Measurements from ENCODE around the gene AUNIP. TPM values are rescaled to one million over a fixed set of nuclear protein-coding genes. Genes with fewer than 3 reads are reported as not detected.

The AUNIP gene
- total RNA-seq, 2 experiments from 2014 or later, result 8.4 to 9.1 TPM

DNA sequence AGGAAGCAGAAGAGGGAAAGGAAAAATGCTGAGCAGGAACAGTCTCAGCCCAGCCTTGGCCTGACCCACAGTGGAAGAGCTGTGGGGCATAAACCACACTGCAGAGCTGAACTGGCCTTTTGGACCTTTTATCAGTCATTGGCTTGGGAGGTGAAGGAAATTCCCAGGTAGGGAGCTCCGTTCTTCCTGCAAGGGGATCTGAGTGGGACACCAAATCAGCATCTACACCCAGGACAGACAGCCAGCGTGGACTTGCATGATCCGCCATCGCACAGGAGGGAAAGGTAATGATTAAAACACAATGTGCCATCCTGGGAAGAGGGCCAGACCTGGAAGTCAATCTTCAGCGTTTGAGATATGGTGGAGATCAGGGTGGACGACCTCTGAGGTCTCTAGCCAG lies 40.7 kb downstream of the AUNIP start:
- H3K27ac Mint-ChIP-seq, result no peak overlapping the region
- DNase-seq, result no peak
- no peaks in the 10 kb centered on the region for H3K9me3 Mint-ChIP-seq
- CTCF ChIA-PET, result interaction anchor here (0.7 kb wide), 1 partner anchor 179 kb away, joined by 3 read pairs; the partner anchor contains the start of gene PAFAH2
- intact Hi-C loops (cut with micrococcal nuclease), result loop anchor here (10.0 kb wide), 1 partner anchor 574 kb away; the partner anchor contains the start of gene RSRP1
- peaks cover 5% of the 10 kb centered on the region for H3K36me3 Mint-ChIP-seq (ENCODE audit: low read depth)
- peaks cover 36% of the 10 kb centered on the region for H3K4me1 Mint-ChIP-seq (ENCODE audit: low read depth)
- peak overlapping the region; percentile 86 for H3K4me3 Mint-ChIP-seq
- no peaks in the 10 kb centered on the region for H3K27me3 Mint-ChIP-seq (ENCODE audit: low read depth)

DNA sequence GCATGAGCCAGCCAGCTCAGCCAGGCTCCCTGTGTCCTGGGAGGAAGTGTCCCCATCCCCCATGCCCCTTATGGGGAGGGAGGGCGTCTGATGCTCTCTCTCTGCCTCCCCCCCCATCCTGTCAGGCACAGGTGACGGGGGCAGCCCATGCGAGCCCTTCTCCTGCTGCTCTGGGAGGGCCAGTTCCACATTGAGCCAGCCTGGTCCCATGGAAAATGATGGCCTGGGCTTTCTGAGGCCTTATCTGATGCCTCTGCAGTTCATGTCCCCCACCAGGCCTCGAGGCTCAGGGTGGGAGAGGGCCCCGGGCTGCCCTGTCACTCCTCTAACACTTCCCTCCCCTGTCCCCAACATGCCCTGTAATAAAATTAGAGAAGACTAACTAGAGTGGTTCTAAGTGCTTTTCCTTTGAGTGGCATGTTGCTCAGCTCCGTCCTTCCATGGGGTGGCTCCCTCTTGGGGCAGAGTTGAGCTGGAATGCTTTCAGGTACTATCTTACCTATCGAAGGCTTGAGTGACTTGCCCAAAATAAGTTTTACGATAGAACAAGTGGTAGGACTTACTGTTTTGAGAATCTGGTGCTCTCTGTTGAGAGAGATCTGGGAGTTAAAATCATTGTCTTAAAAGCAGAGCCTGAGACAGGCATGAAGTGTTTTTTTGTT lies 41.3 kb downstream of the AUNIP start:
- no peaks in the 10 kb centered on the region for H3K27me3 Mint-ChIP-seq (ENCODE audit: low read depth)
- intact Hi-C loops (cut with micrococcal nuclease), result loop anchor here (10.0 kb wide), 1 partner anchor 573 kb away; the partner anchor contains the start of gene RSRP1
- peak overlapping the region; percentile 31 for H3K27ac Mint-ChIP-seq
- H3K36me3 Mint-ChIP-seq (ENCODE audit: low read depth), result peaks cover 3% of the 10 kb centered on the region
- no peaks in the 10 kb centered on the region for H3K9me3 Mint-ChIP-seq
- H3K4me1 Mint-ChIP-seq (ENCODE audit: low read depth), result peaks cover 36% of the 10 kb centered on the region
- DNase-seq, result no peak
- CTCF ChIA-PET, result interaction anchor here (0.7 kb wide), 1 partner anchor 180 kb away, joined by 3 read pairs; the partner anchor contains the start of gene PAFAH2
- peak overlapping the region; percentile 40 for H3K4me3 Mint-ChIP-seq

DNA sequence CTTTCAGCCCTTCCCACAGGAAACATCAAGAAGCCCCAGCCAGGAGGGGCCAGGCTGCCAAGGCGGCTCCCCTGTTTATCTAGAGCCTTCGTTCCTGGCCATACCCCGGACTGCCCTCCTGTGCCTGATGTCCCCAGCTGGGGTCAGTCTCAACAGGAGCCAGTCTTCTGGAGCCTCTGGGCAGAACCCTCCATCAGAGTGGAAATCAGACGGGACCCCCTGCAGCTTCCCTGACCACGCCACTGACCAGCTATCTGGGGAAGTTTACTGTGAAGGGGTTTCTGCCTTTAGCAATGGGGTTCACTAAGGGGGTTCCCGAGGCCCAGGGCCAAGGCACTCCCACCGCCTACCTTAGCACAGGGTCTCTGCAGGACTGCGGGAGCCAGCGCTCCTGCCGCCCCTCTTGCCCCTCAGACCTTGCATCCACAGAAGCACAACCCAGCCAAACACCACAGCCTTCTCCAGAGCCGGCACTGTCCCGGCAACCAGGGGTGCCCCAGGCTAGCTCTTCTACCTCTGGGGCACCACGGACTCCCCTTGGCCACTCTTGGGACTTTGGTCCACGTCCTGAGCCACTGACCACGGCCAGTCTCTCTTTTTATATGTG lies 43.0 kb downstream of the AUNIP start:
- H3K27me3 Mint-ChIP-seq (ENCODE audit: low read depth), result no peaks in the 10 kb centered on the region
- H3K4me3 Mint-ChIP-seq, result no peak overlapping the region
- H3K36me3 Mint-ChIP-seq (ENCODE audit: low read depth), result peaks cover 5% of the 10 kb centered on the region
- intact Hi-C loops (cut with micrococcal nuclease), result loop anchor here (10.0 kb wide), 1 partner anchor 571 kb away; the partner anchor contains the start of gene RSRP1
- CTCF ChIA-PET, result interaction anchor here (0.6 kb wide), 1 partner anchor 221 kb away, joined by 3 read pairs; no protein-coding TSS in a partner anchor
- peaks cover 26% of the 10 kb centered on the region for H3K4me1 Mint-ChIP-seq (ENCODE audit: low read depth)
- DNase-seq, result no peak
- H3K9me3 Mint-ChIP-seq, result no peaks in the 10 kb centered on the region
- no peak overlapping the region for H3K27ac Mint-ChIP-seq

DNA sequence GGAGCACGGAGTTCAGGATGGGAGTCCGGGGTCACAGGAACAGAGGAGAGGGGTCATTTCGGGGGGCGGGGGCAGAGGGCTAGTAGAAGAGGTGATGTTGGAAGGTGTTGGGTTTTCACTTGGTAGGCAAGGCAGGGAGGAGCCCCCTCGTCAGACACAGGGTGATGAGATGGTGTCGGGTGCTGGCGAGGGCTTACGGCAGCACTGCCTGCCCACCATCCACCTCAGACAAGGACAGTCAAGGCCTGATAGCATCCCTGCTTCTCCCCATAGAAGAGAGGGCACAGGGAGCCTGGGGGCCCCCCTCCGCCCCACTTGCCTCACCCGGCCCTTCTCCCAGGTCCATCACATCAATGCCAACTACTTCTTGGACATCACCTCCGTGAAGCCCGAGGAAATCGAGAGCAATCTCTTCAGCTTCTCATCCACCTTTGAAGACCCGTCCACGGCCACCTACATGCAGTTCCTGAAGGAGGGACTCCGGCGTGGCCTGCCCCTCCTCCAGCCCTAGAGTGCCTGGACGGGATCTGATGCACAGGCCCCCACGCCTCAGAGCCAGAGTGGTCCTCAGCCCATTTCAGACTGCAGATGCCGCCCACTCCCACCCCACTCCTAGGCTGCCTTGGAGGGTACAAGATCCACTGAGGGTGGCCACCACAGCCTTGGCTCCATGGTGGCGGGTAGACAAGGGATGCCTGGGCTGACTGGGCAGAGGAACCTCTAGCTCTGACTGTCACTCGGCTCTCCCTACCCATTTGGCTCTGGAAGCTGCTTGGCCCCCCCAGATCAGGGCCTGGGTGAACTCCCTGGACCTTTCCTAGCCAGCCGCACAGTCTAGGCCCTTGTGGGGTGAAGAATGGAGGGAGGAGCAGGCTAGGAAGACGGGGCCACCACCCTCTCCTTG lies 43.8 kb downstream of the AUNIP start:
- intact Hi-C loops (cut with micrococcal nuclease), result loop anchor here (10.0 kb wide), 1 partner anchor 571 kb away; the partner anchor contains the start of gene RSRP1
- CTCF ChIA-PET, result interaction anchor here (0.6 to 1.4 kb wide), 3 partner anchors 12 to 222 kb away, joined by 3 to 5 read pairs (median 5); partner anchors contain the start of gene PAFAH2
- no peaks in the 10 kb centered on the region for H3K9me3 Mint-ChIP-seq
- H3K4me3 Mint-ChIP-seq, result no peak overlapping the region
- peaks cover 5% of the 10 kb centered on the region for H3K36me3 Mint-ChIP-seq (ENCODE audit: low read depth)
- H3K27me3 Mint-ChIP-seq (ENCODE audit: low read depth), result no peaks in the 10 kb centered on the region
- H3K4me1 Mint-ChIP-seq (ENCODE audit: low read depth), result peaks cover 23% of the 10 kb centered on the region
- no peak for DNase-seq
- no peak overlapping the region for H3K27ac Mint-ChIP-seq

DNA sequence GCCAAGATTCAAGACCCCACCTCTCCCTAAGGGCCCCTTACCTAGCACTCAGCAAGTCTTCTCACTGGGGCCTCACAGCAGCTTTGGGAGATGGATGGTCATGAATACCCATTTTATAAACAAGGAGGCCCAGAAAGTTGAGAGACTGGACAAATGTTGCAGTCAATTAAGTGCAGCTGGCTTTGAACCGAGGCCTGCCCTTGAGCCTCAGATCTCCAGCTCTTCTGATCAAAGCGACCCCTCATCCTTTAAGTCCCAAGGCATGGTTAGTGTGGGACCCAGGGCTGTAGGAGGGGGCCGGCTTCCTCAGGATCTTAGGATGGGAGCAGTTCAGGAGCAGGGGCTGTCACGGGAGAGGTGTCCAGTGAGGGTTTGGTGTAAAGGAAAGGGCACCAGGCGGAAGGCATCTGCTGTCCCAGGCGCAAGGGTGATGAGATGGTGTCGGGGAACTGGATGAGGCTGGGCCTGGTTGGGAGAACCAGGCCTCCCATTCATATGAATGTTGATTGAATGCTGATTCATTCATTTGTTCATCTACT lies 44.6 kb downstream of the AUNIP start:
- H3K9me3 Mint-ChIP-seq, result no peaks in the 10 kb centered on the region
- peaks cover 23% of the 10 kb centered on the region for H3K4me1 Mint-ChIP-seq (ENCODE audit: low read depth)
- no peak for DNase-seq
- intact Hi-C loops (cut with micrococcal nuclease), result loop anchor here (10.0 kb wide), 1 partner anchor 570 kb away; the partner anchor contains the start of gene RSRP1
- no peak overlapping the region for H3K4me3 Mint-ChIP-seq
- CTCF ChIA-PET, result interaction anchor here (0.8 to 1.4 kb wide), 4 partner anchors 11 to 294 kb away, joined by 3 to 5 read pairs (median 4); partner anchors contain the start of gene PAFAH2
- H3K27ac Mint-ChIP-seq, result no peak overlapping the region
- H3K36me3 Mint-ChIP-seq (ENCODE audit: low read depth), result peaks cover 5% of the 10 kb centered on the region
- no peaks in the 10 kb centered on the region for H3K27me3 Mint-ChIP-seq (ENCODE audit: low read depth)

DNA sequence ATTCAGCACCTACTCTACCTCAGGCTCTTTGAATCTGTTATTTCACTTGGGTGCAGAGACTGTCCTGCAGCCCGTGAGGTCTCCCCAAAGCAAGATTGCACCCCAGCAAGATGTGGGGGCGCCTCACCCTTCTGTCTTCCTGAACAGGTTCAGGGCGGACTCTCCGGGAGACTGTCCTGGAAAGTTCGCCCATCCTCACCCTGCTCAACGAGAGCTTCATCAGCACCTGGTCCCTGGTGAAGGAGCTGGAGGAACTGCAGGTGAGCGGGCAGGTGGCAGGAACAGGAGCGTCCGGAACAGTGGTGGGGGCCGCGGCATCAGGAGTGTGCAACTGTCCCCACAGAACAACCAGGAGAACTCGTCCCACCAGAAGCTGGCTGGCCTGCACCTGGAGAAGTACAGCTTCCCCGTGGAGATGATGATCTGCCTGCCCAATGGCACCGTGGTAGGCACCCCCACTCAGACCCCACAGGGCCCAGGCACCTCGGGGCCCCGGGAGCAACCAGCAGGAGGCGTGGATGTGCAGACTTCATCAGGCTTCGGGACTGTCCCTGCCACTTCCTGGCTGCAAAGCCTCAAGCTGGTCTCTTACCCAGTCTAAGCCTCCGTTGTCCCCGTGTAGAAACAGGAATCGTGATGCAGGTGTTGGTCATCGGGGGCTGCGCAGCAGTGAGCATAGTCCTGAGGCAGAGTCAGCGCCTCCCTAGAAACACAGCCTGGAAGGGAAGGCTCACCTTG lies 45.4 kb downstream of the AUNIP start:
- intact Hi-C loops (cut with micrococcal nuclease), result loop anchor here (10.0 kb wide), 1 partner anchor 569 kb away; the partner anchor contains the start of gene RSRP1
- CTCF ChIA-PET, result interaction anchor here (0.8 to 1.4 kb wide), 4 partner anchors 11 to 293 kb away, joined by 3 to 5 read pairs (median 4); partner anchors contain the start of gene PAFAH2
- Mint-ChIP-seq H3K4me3 (no peak overlapping the region), H3K27me3 (ENCODE audit: low read depth) (no peaks in the 10 kb centered on the region), H3K4me1 (ENCODE audit: low read depth) (peaks cover 20% of the 10 kb centered on the region), H3K36me3 (ENCODE audit: low read depth) (peaks cover 8% of the 10 kb centered on the region), H3K27ac (no peak overlapping the region), H3K9me3 (no peaks in the 10 kb centered on the region)
- DNase-seq, result no peak

DNA sequence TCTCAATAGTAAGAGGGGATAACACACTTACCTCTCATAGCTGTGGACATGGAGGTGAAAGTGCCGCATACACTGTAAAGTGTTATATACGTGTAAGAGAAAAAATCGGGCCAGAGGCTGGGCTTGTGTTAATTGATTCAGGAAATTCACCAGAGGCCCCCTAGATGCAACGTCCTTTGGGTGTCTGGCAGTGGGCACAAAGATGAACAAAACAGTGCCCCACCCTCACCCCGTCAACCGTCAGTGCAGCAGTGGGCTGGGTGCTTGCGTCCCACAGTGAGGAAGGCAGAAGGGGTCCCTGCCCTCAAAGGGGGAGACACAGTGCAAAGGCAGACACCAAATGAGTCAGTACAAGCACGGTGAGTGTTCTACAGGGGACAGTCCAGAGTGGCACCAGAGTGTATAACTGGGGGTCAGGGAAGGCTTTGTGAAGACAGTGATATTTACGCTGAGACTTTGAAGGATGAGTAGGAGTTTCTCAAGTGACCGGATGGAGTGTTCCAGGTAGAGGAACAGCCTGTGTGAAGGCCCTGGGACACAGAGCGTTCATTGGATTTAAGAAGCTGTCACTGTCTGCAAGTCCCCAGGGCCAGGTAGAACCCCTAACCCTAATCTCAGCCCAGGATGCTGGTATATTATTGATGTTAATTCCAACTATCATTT lies 46.1 kb downstream of the AUNIP start:
- H3K4me3 Mint-ChIP-seq, result no peak overlapping the region
- no peaks in the 10 kb centered on the region for H3K27me3 Mint-ChIP-seq (ENCODE audit: low read depth)
- peaks cover 14% of the 10 kb centered on the region for H3K4me1 Mint-ChIP-seq (ENCODE audit: low read depth)
- H3K36me3 Mint-ChIP-seq (ENCODE audit: low read depth), result peaks cover 8% of the 10 kb centered on the region
- H3K27ac Mint-ChIP-seq, result no peak overlapping the region
- CTCF ChIA-PET, result interaction anchor here (2.0 kb wide), 1 partner anchor 293 kb away, joined by 4 read pairs; no protein-coding TSS in a partner anchor
- intact Hi-C loops (cut with micrococcal nuclease), result loop anchor here (10.0 kb wide), 1 partner anchor 568 kb away; the partner anchor contains the start of gene RSRP1
- H3K9me3 Mint-ChIP-seq, result no peaks in the 10 kb centered on the region
- no peak for DNase-seq

DNA sequence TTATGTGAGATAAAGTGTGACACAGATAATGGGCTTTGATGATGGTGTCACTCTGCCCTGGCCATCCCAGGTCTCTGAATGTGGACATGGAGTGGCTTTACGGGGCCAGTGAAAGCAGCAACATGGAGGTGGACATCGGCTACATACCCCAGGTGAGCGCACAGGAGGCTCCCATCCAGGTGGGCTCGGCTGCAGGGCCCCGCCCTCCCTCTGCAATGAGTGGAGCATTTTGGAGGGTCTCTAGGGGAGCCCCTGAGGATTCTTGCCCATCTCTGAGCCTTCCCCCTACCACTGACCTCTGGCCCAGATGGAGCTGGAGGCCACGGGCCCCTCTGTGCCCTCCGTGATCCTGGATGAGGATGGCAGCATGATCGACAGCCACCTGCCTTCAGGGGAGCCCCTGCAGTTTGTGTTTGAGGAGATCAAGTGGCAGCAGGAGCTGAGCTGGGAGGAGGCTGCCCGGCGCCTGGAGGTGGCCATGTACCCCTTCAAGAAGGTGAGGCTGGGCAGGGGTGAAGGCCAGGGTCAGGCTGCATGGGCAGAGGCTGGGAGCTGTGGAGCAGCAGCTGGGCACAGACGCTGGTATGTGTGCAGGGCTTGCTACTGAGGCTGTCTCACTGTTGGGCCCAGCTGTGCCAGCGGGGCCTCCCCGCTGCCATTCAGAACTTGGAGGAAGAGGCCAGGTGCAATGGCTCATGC lies 47.7 kb downstream of the AUNIP start:
- H3K27me3 Mint-ChIP-seq (ENCODE audit: low read depth), result no peaks in the 10 kb centered on the region
- H3K4me3 Mint-ChIP-seq, result no peak overlapping the region
- peaks cover 10% of the 10 kb centered on the region for H3K36me3 Mint-ChIP-seq (ENCODE audit: low read depth)
- intact Hi-C loops (cut with micrococcal nuclease), result loop anchor here (2.0 to 10.0 kb wide), 3 partner anchors 291 to 567 kb away; partner anchors contain the start of gene RSRP1
- CTCF ChIA-PET, result interaction anchor here (0.7 to 3.7 kb wide), 11 partner anchors 9 to 307 kb away, joined by 3 to 33 read pairs (median 3); partner anchors contain the start of gene MTFR1L
- peaks cover 2% of the 10 kb centered on the region for H3K4me1 Mint-ChIP-seq (ENCODE audit: low read depth)
- DNase-seq, result no peak
- H3K9me3 Mint-ChIP-seq, result no peaks in the 10 kb centered on the region
- no peak overlapping the region for H3K27ac Mint-ChIP-seq

DNA sequence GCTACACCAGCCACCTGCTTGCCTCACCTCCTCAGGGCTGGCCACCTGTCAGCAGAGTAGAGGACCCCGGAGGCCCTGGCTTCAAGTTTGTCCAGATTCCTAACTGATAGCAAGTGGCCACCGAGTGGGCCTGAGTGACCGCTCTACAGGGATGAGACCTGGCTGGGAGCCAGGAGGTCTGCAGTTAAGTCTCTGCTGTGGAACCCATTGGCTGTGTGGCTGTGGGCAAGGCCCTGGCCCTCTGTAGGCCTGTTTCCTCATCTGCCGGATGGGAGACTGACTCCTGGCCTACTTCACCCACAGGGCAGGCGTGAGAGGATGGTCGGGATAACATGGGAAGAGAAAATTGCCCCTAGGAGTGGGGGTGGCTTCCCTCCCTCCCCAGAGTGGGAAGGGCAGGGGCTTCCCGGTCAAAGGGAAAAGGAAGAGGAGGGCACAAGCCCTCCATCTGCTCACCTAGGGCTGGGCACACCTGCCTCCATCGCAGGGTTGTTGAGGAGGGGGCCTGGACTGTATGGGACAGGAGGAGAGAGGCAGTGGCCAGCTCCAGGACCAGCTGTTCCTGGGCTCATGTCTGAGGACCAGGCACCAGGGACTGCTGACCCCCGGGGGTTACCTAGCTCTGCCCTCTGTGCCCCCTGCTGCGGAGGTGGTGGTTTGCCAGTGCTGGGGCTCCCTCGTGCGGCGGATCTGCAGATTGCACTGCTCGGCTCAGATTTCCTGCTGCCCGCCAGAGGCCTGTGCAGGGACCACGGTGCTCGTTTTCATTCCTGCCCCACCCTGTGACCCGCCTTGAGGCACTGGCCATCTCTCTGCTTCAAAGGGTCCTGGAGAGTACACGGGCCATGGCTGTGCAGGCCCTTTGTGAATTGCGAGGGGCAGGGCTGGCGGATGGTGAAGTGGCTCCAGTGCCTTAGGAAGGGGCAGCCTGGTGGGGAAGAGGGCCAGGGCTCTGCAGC lies 48.6 kb downstream of the AUNIP start:
- Mint-ChIP-seq H3K36me3 (ENCODE audit: low read depth) (peaks cover 13% of the 10 kb centered on the region), H3K9me3 (no peaks in the 10 kb centered on the region), H3K4me3 (no peak overlapping the region), H3K4me1 (ENCODE audit: low read depth) (peaks cover 5% of the 10 kb centered on the region), H3K27me3 (ENCODE audit: low read depth) (no peaks in the 10 kb centered on the region), H3K27ac (no peak overlapping the region)
- intact Hi-C loops (cut with micrococcal nuclease), result loop anchor here (2.0 to 10.0 kb wide), 3 partner anchors 290 to 566 kb away; partner anchors contain the start of gene RSRP1
- peak; percentile 87 for DNase-seq
- CTCF ChIA-PET, result interaction anchor here (0.6 to 3.7 kb wide), 14 partner anchors 9 to 307 kb away, joined by 3 to 33 read pairs (median 4); partner anchors contain the start of gene MTFR1L
